PC-3 (cell line): Measurements from ENCODE around the gene LRRC8E.

Source experiments
- CTCF ChIP-seq: fragments of 300-600 bp; sonication (generic); conservative IDR thresholded peaks from 2 replicates; pipeline ENCODE4 v1.5.1; 2017; ENCODE audit warnings: antibody characterized with exemption, low read depth, mild to moderate bottlenecking, low read length
- EZH2 ChIP-seq: fragments of 300-600 bp; sonication (generic); IDR thresholded peaks from one replicate; pipeline ENCODE4 v1.6.1; 2017; ENCODE audit warnings: antibody characterized with exemption, mild to moderate bottlenecking, low read length; ENCODE audit not compliant: unreplicated experiment

GRCh38 chr19:7934766-7935165 lies 46.5 kb downstream of the LRRC8E start:
- TF ChIP-seq CTCF (no peak), EZH2 (no peak)
